GM21360 (cell line): ENCODE results near the gene PARD3.

Experiments used
- ATAC-seq: cut with Tn5 transposase; IDR thresholded peaks from one replicate; pipeline ENCODE4 v1.9.1; 2021; ENCODE audit warnings: mild to moderate bottlenecking, moderate library complexity; ENCODE audit not compliant: unreplicated experiment

Gene PARD3

GRCh38 chr10:34121125-34121753 lies 693.9 kb downstream of the PARD3 start:
- ATAC-seq = no peak

DNA sequence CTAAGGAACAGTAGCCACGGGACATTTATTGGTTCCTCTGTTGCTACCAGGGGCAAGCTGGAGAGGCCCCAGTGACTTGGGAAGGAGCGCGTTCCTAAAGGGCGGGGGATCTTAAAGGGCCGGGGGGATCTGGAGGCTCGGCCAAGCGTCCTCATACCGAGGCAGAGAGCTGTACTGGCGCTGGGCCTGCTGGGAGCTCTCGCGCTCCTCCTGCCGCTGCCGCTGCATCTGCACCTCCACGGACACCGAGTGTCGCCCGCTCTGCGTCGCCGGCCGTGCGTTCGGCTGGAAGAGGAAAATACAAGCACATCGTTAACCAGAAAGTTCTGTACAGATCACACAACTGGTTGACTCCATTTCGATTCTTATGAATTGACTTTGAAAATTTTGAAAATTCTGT lies 695.6 kb downstream of the PARD3 start:
- no peak for ATAC-seq

- no peak for ATAC-seq
These were observed 698.3 kb downstream of the PARD3 start for GRCh38 chr10:34116681-34117271.

- no peak for ATAC-seq
These were observed 698.9 kb downstream of the PARD3 start for GRCh38 chr10:34116220-34116641.

DNA sequence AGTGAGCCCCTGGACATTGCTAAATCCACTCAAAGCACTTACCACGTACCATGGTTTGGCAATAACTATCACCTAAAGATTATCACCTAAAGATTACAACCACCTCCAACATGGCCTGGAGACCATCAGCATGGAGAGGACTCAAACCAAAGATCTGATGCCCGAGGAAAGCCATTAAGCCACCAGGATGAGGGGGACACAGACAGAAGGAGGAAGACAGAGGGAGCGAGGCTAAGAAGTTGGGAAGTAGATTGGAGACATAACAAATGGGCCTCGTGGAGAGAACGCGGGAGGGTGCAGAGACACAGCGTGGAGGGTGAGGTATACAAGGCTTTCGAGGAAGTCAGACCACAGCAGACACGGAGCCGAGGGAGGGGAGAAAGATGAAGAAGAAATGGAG lies 700.2 kb downstream of the PARD3 start:
- ATAC-seq = no peak

- no peak for ATAC-seq
These were observed 701.4 kb downstream of the PARD3 start for GRCh38 chr10:34113504-34114225.

GRCh38 chr10:34112171-34112782 lies 702.8 kb downstream of the PARD3 start:
- ATAC-seq = no peak

- no peak for ATAC-seq
These were observed 703.9 kb downstream of the PARD3 start for GRCh38 chr10:34111179-34111578.

DNA sequence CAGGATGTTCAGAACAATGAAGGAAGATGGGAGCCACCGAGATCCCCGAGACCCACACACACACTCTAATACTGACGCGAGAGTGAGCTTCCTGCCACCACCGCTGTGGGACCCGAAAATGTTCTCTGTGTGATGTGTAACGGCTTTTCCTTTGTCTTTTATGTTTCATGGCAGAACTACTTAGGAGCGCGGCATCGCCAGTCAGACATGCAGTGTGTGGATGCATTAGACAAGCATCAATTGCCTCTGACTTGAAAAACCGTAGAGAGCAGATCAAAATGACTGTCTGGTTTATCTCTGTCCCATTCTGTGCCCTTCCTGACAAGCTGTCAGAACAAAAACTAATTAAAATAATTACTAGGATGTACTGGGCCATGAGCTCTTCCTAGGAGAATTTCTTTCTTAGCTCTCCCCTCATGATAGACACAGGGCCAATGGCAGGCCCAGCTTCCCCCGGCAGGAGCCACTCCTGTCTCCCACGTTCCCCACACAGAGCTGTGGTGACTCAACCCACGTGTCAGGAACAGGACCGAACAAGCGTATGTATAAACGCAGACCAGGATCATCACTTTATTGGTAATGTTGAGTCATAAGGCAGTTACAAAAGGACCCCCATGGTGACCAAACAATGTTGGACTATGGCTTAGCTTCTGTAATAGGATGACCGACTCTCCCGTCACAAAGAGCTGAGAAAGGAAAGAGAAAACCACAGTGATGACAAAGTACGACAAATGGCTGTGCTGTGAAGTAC lies 705.0 kb downstream of the PARD3 start:
- ATAC-seq = no peak

DNA sequence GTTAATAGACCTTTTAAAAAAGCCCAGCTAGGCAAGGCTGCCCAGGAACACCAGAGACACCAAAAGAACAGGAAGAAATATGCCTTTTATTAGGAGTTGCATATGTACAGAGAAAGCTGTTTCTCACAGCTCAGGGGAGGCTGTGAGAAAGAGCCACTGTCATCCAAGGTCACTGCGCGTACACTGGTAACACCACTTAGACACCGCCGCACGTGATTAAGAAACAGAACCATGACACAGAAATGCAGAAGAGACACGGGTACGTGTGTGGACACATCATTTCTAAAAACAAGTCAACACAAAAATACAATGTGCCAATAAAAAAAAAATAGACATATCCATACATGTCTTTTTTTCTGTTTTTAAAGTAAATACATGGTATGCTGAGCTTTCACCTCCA lies 705.6 kb downstream of the PARD3 start:
- no peak for ATAC-seq

GRCh38 chr10:34107626-34108516 lies 707.2 kb downstream of the PARD3 start:
- no peak for ATAC-seq

DNA sequence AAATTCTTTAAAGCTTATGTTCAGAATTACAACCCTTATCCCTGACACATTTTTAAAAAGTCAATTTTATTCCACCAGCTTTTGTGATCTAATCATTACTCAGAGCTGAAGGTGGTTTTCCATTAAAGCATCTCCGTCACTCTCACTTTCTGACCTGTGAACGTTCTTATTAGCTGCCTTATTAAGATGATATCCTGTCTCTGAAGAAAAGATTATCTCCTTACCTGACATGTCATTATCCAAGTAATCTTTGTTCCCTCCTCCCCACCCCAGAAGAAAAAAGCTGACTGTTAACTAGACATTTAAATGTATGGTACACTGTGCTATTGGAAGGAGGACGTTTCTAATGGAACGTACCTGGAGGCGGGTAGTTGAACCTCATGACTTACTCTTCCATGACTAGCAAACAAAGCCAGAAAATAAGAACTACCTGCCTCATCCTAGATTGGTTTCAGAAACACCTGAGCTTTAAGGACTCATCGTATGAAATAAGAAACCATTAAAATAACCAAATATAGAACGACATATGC lies 708.7 kb downstream of the PARD3 start:
- ATAC-seq = no peak

DNA sequence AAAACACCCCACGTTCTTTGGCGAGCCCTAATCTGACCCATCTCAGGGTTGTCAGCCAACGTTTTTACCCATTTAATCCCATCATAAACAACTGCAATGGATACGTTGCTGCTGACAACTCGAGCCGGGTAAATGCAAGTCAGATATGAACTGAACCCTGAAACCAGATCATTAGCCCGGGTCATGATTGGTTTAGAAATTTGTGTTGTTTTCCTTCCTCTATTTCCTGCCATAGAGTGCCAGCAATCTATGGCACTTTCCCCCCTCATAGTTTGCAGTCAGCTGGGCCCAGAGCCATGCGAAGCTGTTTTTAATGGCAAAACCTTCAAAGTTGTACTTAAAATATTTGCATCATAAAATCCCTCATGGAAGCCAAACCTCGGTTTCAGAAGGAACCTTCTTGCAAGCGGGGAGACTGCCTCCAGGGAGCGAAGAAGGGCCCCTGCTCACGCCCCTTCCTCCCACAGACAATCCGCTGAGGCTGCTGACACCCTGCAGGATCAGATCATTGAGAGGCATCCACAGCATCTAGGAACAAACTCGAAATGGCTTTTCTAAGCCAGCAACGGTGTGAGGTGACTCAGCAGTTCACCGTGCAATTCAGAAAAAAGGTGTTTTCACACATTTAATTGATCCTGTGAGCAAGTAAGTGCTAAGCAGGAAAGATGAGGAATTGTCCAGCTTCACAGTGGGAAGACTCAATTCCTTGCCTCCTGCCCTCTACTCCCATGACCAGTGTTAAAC lies 710.1 kb downstream of the PARD3 start:
- ATAC-seq = no peak

DNA sequence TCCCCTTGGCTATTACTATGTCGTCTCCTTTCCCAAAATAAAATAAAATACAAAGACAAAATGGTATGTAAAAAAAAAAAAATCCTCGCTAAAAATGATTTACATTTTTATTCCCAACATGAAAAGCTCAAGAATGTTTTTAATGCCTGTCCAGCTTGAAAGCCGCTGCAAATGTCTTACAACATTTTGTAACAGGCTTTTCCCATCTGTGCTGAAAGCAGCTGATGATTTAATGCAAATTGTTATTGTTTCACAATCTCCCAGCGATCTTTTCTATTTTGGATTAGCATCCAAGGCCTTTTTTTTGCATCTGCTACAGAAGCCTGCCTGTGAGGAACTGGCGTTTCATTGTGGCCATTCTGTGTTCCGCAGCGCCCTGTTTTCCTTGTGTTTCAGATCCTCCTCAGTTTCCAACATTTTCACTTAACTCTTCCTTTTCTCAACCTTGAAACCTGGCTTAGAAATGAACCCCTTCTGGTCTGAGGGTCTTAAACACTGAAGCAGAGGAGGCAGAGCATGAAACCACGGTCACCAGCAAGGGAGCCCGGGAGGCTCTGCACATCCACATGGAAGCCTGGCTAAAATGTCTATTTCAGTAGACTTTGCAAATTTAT lies 712.1 kb downstream of the PARD3 start:
- ATAC-seq = no peak

- no peak for ATAC-seq
These were observed 712.8 kb downstream of the PARD3 start for GRCh38 chr10:34102237-34102673.

- ATAC-seq = no peak
These were observed 714.1 kb downstream of the PARD3 start for GRCh38 chr10:34101001-34101400.

DNA sequence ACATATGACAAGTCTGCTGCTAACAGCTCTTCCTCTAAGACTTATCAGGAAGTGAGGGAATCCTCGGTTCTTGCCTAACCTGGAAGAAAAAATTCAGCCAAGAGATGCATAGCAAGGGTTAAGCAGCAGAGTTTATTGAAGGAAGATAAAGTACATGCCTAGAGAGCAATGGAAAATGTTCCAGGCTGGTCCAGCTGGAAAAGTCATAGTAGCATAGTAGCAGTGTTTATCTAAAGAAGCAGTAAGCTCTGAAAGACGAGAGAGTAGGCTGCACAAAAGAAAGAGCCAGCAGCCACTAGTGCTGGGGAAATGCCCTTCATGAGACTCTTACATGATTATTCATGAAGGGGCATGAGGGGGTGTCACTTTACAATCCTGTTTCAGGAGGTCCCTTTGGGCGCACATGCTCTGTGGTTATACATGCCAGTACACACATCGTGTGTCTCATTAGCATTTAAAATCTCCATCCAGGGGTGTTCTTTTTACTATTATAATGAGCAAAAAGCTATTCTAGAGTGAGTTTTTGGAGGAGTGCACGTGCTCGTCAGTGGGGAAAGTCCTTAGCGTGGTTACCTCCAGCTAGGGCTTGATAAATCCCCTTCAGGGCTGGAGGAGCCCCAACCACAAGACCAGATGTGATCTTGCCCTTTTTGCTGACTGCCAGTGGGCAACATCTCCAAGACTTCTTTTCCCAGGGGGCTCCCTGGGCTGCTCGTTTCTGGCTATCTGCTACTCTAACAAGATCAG lies 716.1 kb downstream of the PARD3 start:
- ATAC-seq = no peak

- no peak for ATAC-seq
These were observed 717.4 kb downstream of the PARD3 start for GRCh38 chr10:34097682-34098081.
